Thyroid gland (tissue), 4 donors: ENCODE data around the gene ABCD3.

Experiments
- CTCF ChIP-seq, 6 experiments: fragments of 200-600 bp in 3 of 6; fragments of 450-650 bp in 3 of 6; sonication (generic) in 3 of 6; IDR thresholded peaks; one replicate each; pipeline ENCODE4 v1.5.1; 2016 to 2019; ENCODE audit warnings: antibody characterized with exemption in 6 of 6, mild to moderate bottlenecking in 2 of 6, inconsistent platforms in 1 of 6, moderate library complexity in 1 of 6
- POLR2A ChIP-seq, 2 donors: fragments of 450-650 bp; IDR thresholded peaks; one replicate each; pipeline ENCODE4 v1.6.1; 2017; ENCODE audit warnings: antibody characterized with exemption in 2 of 2, mild to moderate bottlenecking in 2 of 2, moderate library complexity in 1 of 2

- TF ChIP-seq CTCF (IDR thresholded peaks at IDR 0.05) (no peak), POLR2A (IDR thresholded peaks at IDR 0.05) (no peak)
These were observed 33.5 kb upstream of the ABCD3 start for GRCh38 chr1:94384485-94385265.
